ES-I3 (cell line): Measurements from ENCODE around the gene ATL2.
A peak's percentile ranks its signal among the peaks of the same experiment; 100 is the strongest.
"Not testable (repeated sequence)": the region's sequence is repeated elsewhere in the genome, so short reads cannot be mapped to it uniquely, and the experiment has no call there.

Source experiments
- H3K36me3 ChIP-seq: 2 replicates; pipeline ENCODE4 v1.6.1; 2013; ENCODE audit warnings: mild to moderate bottlenecking, low read length, control low read depth, moderate library complexity; ENCODE audit not compliant: insufficient read depth
- H3K4me1 ChIP-seq: 2 replicates; pipeline ENCODE4 v1.6.1; 2013; ENCODE audit warnings: mild to moderate bottlenecking, control low read depth, low read length; ENCODE audit not compliant: insufficient read depth
- H3K9ac ChIP-seq: 2 replicates; pipeline ENCODE4 v1.6.1; 2013; ENCODE audit warnings: low read depth, mild to moderate bottlenecking, low read length, moderate library complexity
- H3K9me3 ChIP-seq: 2 replicates; pipeline ENCODE4 v1.6.1; 2013; ENCODE audit warnings: mild to moderate bottlenecking, low read length, moderate library complexity; ENCODE audit not compliant: control insufficient read depth, insufficient read depth

ATL2 gene

GRCh38 chr2:38377050-38377828 lies at the start of gene ATL2:
Gene ATL2, minus strand, starts transcription at chr2:38377273. Its CDS starts 13 bp downstream, at chr2:38377260.
- Histone ChIP-seq H3K9ac (peak within 1 kb of the TSS; percentile 90), H3K4me1 (peaks cover 14% of the 10 kb centered on the region), H3K9me3 (no peaks in the 10 kb centered on the region), H3K36me3 (no peaks in the 10 kb centered on the region)

GRCh38 chr2:38423763-38424162 lies 46.7 kb upstream of the ATL2 start:
- Histone ChIP-seq H3K9me3 (no peaks in the 10 kb centered on the region), H3K4me1 (0 out of 2 replicates have a peak, but pooled peaks cover 6% of the 10 kb centered on the region), H3K9ac (no peak overlapping the region), H3K36me3 (no peaks in the 10 kb centered on the region)

GRCh38 chr2:38421274-38422056 lies 44.4 kb upstream of the ATL2 start:
- Histone ChIP-seq H3K9ac (no peak overlapping the region), H3K9me3 (no peaks in the 10 kb centered on the region), H3K36me3 (no peaks in the 10 kb centered on the region), H3K4me1 (no peaks in the 10 kb centered on the region)

GRCh38 chr2:38419499-38419898 lies 42.4 kb upstream of the ATL2 start:
- Histone ChIP-seq H3K9me3 (no peaks in the 10 kb centered on the region; the same call in 1 of the 2 replicates), H3K4me1 (no peaks in the 10 kb centered on the region), H3K9ac (no peak overlapping the region), H3K36me3 (no peaks in the 10 kb centered on the region)

GRCh38 chr2:38418735-38419134 lies 41.7 kb upstream of the ATL2 start:
- Histone ChIP-seq H3K36me3 (no peaks in the 10 kb centered on the region), H3K9me3 (no peaks in the 10 kb centered on the region; the same call in 1 of the 2 replicates), H3K9ac (no peak overlapping the region), H3K4me1 (no peaks in the 10 kb centered on the region)

- Histone ChIP-seq H3K9ac (no peak overlapping the region), H3K9me3 (no peaks in the 10 kb centered on the region; the same call in 1 of the 2 replicates), H3K36me3 (no peaks in the 10 kb centered on the region), H3K4me1 (no peaks in the 10 kb centered on the region)
Observed at GRCh38 chr2:38417745-38418689, 40.9 kb upstream of the ATL2 start.

GRCh38 chr2:38416296-38417036 lies 39.4 kb upstream of the ATL2 start:
- peaks cover 6% of the 10 kb centered on the region; the same call in 1 of the 2 replicates for H3K9me3 ChIP-seq
- H3K9ac ChIP-seq = no peak overlapping the region
- H3K4me1 ChIP-seq = no peaks in the 10 kb centered on the region
- H3K36me3 ChIP-seq = no peaks in the 10 kb centered on the region

GRCh38 chr2:38415728-38416291 lies 38.7 kb upstream of the ATL2 start:
- Histone ChIP-seq H3K36me3 (no peaks in the 10 kb centered on the region), H3K9me3 (peaks cover 6% of the 10 kb centered on the region; the same call in 1 of the 2 replicates), H3K9ac (no peak overlapping the region), H3K4me1 (no peaks in the 10 kb centered on the region)

GRCh38 chr2:38415023-38415422 lies 38.0 kb upstream of the ATL2 start:
- Histone ChIP-seq H3K36me3 (no peaks in the 10 kb centered on the region), H3K9me3 (peaks cover 6% of the 10 kb centered on the region; the same call in 1 of the 2 replicates), H3K9ac (no peak overlapping the region), H3K4me1 (no peaks in the 10 kb centered on the region)

- not testable (repeated sequence) for H3K4me1 ChIP-seq, H3K9me3 ChIP-seq, H3K36me3 ChIP-seq, H3K9ac ChIP-seq
Observed at GRCh38 chr2:38412235-38412871, 35.3 kb upstream of the ATL2 start.

- Histone ChIP-seq H3K4me1 (peaks cover 12% of the 10 kb centered on the region), H3K36me3 (no peaks in the 10 kb centered on the region), H3K9ac (no peak overlapping the region), H3K9me3 (peaks cover 13% of the 10 kb centered on the region; the same call in 1 of the 2 replicates)
Observed at GRCh38 chr2:38409156-38410102, 32.4 kb upstream of the ATL2 start.

- no peak overlapping the region for H3K9ac ChIP-seq
- H3K9me3 ChIP-seq = peaks cover 7% of the 10 kb centered on the region; the same call in 1 of the 2 replicates
- peaks cover 12% of the 10 kb centered on the region for H3K4me1 ChIP-seq
- no peaks in the 10 kb centered on the region for H3K36me3 ChIP-seq
Observed at GRCh38 chr2:38407111-38407682, 30.1 kb upstream of the ATL2 start.
